Prostate gland (tissue), 2 donors: ENCODE results near the gene CTRB2. TPM values are rescaled to one million over a fixed set of nuclear protein-coding genes. Genes with fewer than 3 reads are reported as not detected.

ENCODE experiments used
- DNase-seq: peaks from one replicate; pipeline ENCODE4 v3.0.0-alpha.2; 2019; ENCODE audit warnings: low spot score
- H3K27ac ChIP-seq, 2 donors: fragments of 200-600 bp; sonication (generic); 2 replicates each; pipeline ENCODE4 v1.5.1; 2017 to 2019
- H3K27me3 ChIP-seq: fragments of 200-600 bp; sonication (generic); replicated peaks from 2 replicates; pipeline ENCODE4 v1.5.1; 2019; ENCODE audit not compliant: insufficient read depth
- H3K36me3 ChIP-seq, 2 donors: fragments of 200-600 bp; sonication (generic); 1 replicate in 1 of 2; 2 replicates in 1 of 2; pipeline versions ENCODE4 v1.5.1 to v1.8.1; 2017 to 2019
- H3K4me1 ChIP-seq: fragments of 200-600 bp; sonication (generic); replicated peaks from 2 replicates; pipeline ENCODE4 v1.5.1; 2019
- H3K4me3 ChIP-seq, 2 donors: fragments of 200-600 bp; sonication (generic); 2 replicates each; pipeline ENCODE4 v1.5.1; 2017 to 2019
- H3K9me3 ChIP-seq: fragments of 200-600 bp; sonication (generic); 2 replicates; pipeline ENCODE4 v1.5.1; 2017
- CTCF ChIP-seq, 4 experiments: fragments of 200-600 bp in 2 of 4; fragments of 450-650 bp in 2 of 4; sonication (generic) in 2 of 4; IDR thresholded peaks; 1 replicate in 3 of 4; 2 replicates in 1 of 4; pipeline ENCODE4 v1.5.1; 2016 to 2019; ENCODE audit warnings: antibody characterized with exemption in 4 of 4, mild to moderate bottlenecking in 2 of 4, moderate library complexity in 2 of 4
- POLR2A ChIP-seq: fragments of 450-650 bp; IDR thresholded peaks from one replicate; pipeline ENCODE4 v1.6.1; 2016; ENCODE audit warnings: antibody characterized with exemption, mild to moderate bottlenecking
- POLR2AphosphoS5 ChIP-seq: sonication (generic); formaldehyde crosslinking; IDR thresholded peaks from one replicate; pipeline ENCODE4 v1.6.1; 2017; ENCODE audit warnings: antibody characterized with exemption
- WGBS: methylation state at CpG from one replicate; pipeline ENCODE4 v1.1.5; 2018; 5-methylcytosine and 5-hydroxymethylcytosine counted together
- intact Hi-C: fragments of 100-400 bp; cut with DNase I; formaldehyde crosslinking; loops from one replicate; pipeline ENCODE4 v1.14.2; 2022
- total RNA-seq, 2 donors: library from RNA; depleted of rRNA; stranded (reverse); fragments of >200 nt; gene quantifications; one replicate each; pipeline ENCODE4 v1.1.0, GENCODE V29; 2016

The CTRB2 gene
- total RNA-seq, 2 donors from 2014 or later: not detected

- H3K4me1 ChIP-seq: no peaks in the 10 kb centered on the region
- H3K4me3 ChIP-seq: no peak overlapping the region
- DNase-seq: no peak
- H3K27me3 ChIP-seq: no peaks in the 10 kb centered on the region
- H3K9me3 ChIP-seq: no peaks in the 10 kb centered on the region
- TF ChIP-seq POLR2A (no peak), CTCF (IDR thresholded peaks at IDR 0.05) (no peak), POLR2AphosphoS5 (no peak)
- WGBS: 95% methylated on average over 4 of the region's 6 CpGs
- intact Hi-C loops: no loop called here
- H3K36me3 ChIP-seq: no peaks in the 10 kb centered on the region
- no peak overlapping the region for H3K27ac ChIP-seq
These were observed 2.6 kb downstream of the CTRB2 start for GRCh38 chr16:75204410-75204758.

GRCh38 chr16:75203667-75204409 lies 3.1 kb downstream of the CTRB2 start:
- H3K9me3 ChIP-seq: no peaks in the 10 kb centered on the region
- no peak overlapping the region for H3K4me3 ChIP-seq
- no peaks in the 10 kb centered on the region for H3K36me3 ChIP-seq
- whole genome bisulfite sequencing: 83% methylated on average over 13 of the region's 13 CpGs
- no peak overlapping the region for H3K27ac ChIP-seq
- intact Hi-C loops: no loop called here
- H3K27me3 ChIP-seq: no peaks in the 10 kb centered on the region
- no peak for DNase-seq
- no peaks in the 10 kb centered on the region for H3K4me1 ChIP-seq
- TF ChIP-seq POLR2A (no peak), POLR2AphosphoS5 (no peak), CTCF (IDR thresholded peaks at IDR 0.05) (no peak)

GRCh38 chr16:75203096-75203495 lies 3.9 kb downstream of the CTRB2 start:
- H3K4me1 ChIP-seq: no peaks in the 10 kb centered on the region
- H3K9me3 ChIP-seq: no peaks in the 10 kb centered on the region
- 86% methylated on average over 12 of the region's 12 CpGs for WGBS
- H3K27ac ChIP-seq: no peak overlapping the region
- intact Hi-C loops: no loop called here
- no peak for TF ChIP-seq POLR2AphosphoS5
- TF ChIP-seq CTCF (IDR thresholded peaks at IDR 0.05): no peak
- no peak for TF ChIP-seq POLR2A
- H3K36me3 ChIP-seq: no peaks in the 10 kb centered on the region
- no peak overlapping the region for H3K4me3 ChIP-seq
- no peak for DNase-seq
- no peaks in the 10 kb centered on the region for H3K27me3 ChIP-seq

GRCh38 chr16:75202069-75202590 lies 4.8 kb downstream of the CTRB2 start:
- H3K36me3 ChIP-seq: no peaks in the 10 kb centered on the region
- no peaks in the 10 kb centered on the region for H3K4me1 ChIP-seq
- H3K4me3 ChIP-seq: no peak overlapping the region
- TF ChIP-seq CTCF (IDR thresholded peaks at IDR 0.05) (no peak), POLR2A (no peak)
- no peak for DNase-seq
- H3K27ac ChIP-seq: no peak overlapping the region
- 92% methylated on average over 13 of the region's 13 CpGs for WGBS
- no peaks in the 10 kb centered on the region for H3K9me3 ChIP-seq
- intact Hi-C loops: no loop called here
- H3K27me3 ChIP-seq: no peaks in the 10 kb centered on the region

GRCh38 chr16:75198135-75198600 lies 8.8 kb downstream of the CTRB2 start:
- no peak for DNase-seq
- no peaks in the 10 kb centered on the region for H3K36me3 ChIP-seq
- TF ChIP-seq CTCF (IDR thresholded peaks at IDR 0.05) (no peak), POLR2AphosphoS5 (no peak), POLR2A (no peak)
- H3K27ac ChIP-seq: no peak overlapping the region
- WGBS: 27% methylated on average over 18 of the region's 18 CpGs
- no peak overlapping the region for H3K4me3 ChIP-seq
- no peaks in the 10 kb centered on the region for H3K4me1 ChIP-seq
- no peaks in the 10 kb centered on the region for H3K27me3 ChIP-seq
- intact Hi-C loops: loop anchor here (2.0 to 10.0 kb wide), 2 partner anchors 205 to 567 kb away; no protein-coding TSS in a partner anchor
- no peaks in the 10 kb centered on the region for H3K9me3 ChIP-seq
